IPS-18c (cell line): ENCODE data around the gene CALCA.

ENCODE experiments used
- H3K4me3 ChIP-seq: 2 replicates; pipeline ENCODE4 v1.7.0; 2013; ENCODE audit warnings: low read depth, mild to moderate bottlenecking, low read length, moderate library complexity; ENCODE audit not compliant: insufficient read depth
- H3K9me3 ChIP-seq: one replicate; pipeline ENCODE4 v1.6.1; 2013; ENCODE audit warnings: mild to moderate bottlenecking, low read length, moderate library complexity; ENCODE audit not compliant: control insufficient read depth, insufficient read depth

Gene CALCA

DNA sequence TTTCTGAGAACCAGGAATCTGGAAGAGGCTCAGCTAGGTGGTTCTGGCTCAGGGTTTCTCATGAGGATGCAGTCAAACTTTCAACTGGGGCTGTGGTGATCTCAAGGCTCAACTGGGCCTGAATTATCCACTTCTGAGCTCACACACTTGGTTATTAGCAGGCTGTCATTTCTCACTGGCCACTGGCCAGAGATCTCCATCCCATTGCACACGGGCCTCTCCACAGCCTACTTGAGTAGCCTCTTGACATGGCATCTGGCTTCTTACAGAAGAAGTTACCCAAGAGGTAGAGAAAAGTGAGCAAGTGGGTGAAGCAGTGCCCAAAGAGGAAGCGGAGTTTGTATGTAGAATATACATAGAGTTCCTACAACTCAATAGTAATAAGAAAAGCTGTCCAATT, 16.0 kb downstream of the CALCA start:
- Histone ChIP-seq H3K9me3 (no peaks in the 10 kb centered on the region), H3K4me3 (no peak overlapping the region)

DNA sequence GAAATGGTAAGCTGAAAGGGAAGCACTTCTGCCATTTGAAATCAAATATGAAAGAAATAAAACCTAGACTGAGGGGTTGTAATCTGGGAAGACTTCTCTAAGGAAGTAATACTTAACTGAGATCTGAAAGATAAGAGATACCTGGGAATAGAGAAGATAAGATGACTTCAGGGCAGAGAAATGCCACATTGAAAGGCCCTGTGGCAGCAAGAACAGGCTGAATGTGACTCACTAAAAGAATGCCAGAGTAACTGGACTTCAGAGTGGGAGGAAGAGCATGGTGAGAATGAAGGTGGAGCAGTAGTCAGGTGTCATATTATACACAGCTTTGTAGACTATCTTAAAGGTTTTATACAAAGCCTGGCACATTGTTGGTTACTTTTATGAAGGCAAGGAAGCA, 17.6 kb downstream of the CALCA start:
- Histone ChIP-seq H3K9me3 (no peaks in the 10 kb centered on the region), H3K4me3 (no peak overlapping the region)

DNA sequence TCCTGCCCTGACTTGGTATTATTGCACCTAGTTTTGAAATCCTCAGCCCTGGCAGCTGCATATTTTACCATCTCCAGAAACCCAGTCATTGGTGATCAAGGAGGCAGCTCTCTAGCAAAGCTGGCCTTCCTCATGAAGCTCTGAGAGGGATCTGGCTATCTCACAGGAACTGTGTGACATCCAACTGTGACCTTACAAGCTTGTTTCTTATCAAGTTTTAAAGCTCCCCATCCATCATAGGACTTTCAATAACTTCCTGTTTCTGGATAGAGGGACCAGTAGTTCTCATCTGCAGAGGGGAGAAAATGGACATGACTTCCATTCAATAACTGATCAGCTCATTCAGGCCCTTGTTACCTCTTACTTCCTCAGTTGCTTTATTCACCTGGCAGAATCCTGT, 18.2 kb downstream of the CALCA start:
- H3K9me3 ChIP-seq, result no peaks in the 10 kb centered on the region
- H3K4me3 ChIP-seq, result no peak overlapping the region

DNA sequence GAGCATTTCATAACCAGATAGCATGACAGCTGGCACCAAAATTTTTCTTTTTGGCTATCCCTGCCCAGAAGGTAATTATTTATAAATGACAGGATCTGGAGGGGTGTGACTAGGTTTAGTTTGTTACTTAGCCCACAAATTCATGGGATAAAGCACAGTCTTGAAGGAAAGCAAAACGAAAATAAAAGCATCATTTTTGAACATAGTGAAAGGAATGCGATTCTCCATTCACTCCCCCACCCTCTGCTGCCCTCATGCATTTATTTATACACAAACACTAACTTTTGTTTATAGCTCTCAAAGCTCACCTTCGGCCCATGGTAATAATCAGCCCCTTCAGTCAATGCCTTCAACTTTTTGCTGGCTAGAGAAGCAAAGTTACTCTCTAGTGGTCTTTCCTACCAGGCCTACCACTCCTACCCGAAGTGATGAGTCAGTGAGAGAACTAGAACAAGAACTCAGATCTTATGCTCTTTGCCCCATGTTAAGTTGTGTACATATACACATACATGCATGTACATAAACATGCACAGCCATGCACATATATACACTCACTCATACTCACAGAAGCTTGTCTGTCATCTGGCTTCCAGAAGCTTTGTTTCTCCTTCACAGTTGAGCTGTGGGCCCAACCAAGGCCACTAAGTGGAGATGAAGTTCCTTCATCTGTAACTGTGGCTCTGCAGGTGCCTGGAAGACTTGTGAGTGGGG, 22.6 kb downstream of the CALCA start:
- H3K4me3 ChIP-seq, result no peak overlapping the region

DNA sequence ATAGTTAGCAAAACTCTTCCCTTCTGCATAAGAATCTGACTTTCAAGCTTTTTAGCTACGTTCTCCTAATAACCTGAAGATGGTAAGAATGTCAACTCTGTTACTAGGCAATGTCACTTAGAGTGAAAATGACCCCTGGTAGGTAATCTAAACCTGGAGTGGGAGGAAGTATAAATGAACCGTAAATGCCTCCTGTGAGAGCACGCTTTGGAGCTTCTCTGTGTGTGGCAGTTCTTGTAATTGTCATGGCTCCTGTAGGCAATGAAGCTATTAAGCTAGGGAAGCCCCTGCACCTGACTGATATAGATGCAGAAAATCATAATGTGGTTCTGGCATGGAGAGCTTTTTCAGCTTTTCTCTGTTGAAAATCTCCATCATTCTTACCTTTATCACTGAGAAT, 29.4 kb downstream of the CALCA start:
- H3K9me3 ChIP-seq, result peaks cover 5% of the 10 kb centered on the region
- H3K4me3 ChIP-seq, result no peak overlapping the region

More for the DNA sequence above, 22.6 kb downstream of the CALCA start:
- H3K9me3 ChIP-seq, result no peaks in the 10 kb centered on the region

DNA sequence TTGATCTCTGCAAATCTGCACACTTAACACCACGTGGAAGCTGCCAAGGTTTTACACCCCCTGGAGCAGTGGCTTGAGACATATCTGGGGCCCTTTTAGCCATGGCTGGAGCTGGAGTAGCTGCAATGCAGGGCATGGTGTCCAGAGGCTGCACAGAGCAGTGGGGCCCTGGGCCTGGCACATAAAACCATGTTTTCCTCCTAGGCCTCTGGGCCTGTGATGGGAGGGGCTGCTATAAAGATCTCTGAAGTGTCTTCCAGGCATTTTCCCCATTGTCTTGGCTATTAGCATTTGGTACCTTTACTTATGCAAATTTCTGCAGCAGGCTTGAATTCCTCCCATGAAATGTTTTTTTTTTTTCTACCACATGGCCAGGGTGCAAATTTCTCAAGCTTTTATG, 33.2 kb downstream of the CALCA start:
- H3K9me3 ChIP-seq, result peaks cover 5% of the 10 kb centered on the region

DNA sequence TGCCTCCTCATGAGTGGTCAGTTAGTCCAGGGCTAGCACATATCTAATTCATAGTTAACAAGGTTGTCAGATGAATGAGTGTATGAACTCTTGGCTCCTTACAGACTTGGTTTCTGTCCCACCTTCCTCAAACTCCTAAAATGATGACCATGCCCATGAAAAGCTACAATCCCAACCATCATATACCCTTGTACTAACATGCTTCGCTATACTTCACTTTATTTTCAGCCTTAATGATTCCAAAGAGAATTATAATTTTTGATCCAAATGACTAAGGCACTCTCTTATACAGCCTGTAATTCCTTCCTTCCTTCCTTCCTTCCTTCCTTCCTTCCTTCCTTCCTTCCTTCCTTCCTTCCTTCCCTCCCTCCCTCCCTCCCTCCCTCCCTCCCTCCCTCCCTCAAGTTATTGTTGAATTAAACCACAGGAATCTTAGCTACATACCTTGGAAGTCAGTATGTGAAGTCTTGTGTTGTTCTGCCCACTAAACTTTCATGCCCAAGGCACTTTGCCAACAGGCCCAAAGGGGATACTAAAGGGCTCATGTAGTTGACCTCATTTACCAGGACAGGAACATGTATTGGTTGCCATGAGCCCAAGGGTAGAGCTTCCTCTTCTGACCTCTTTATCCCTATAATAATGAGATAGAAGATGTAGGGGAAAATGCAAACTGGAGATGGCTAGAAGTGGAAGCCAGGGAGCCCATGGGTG, 37.4 kb downstream of the CALCA start:
- Histone ChIP-seq H3K9me3 (peaks cover 5% of the 10 kb centered on the region), H3K4me3 (no peak overlapping the region)

More for the DNA sequence above, 33.2 kb downstream of the CALCA start:
- no peak overlapping the region for H3K4me3 ChIP-seq

DNA sequence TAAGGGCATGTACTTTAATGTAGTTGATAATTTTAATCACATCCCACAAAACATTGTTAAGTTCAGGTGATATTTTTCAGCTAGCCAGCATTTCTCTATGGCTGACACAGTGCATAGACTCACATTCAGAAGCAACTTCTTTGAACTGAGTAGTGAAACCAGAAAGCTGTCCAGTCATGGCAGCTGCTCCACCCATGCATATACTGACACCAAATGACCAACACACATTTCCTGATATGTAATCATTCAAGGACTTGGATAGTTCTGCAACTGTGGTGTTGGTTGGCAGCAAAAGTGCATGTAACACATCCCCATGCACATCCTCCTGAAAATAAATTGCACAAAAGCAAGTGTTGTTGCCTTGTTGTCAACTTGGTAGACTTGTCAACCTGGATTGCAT, 39.7 kb downstream of the CALCA start:
- peaks cover 2% of the 10 kb centered on the region for H3K9me3 ChIP-seq
- H3K4me3 ChIP-seq, result no peak overlapping the region

DNA sequence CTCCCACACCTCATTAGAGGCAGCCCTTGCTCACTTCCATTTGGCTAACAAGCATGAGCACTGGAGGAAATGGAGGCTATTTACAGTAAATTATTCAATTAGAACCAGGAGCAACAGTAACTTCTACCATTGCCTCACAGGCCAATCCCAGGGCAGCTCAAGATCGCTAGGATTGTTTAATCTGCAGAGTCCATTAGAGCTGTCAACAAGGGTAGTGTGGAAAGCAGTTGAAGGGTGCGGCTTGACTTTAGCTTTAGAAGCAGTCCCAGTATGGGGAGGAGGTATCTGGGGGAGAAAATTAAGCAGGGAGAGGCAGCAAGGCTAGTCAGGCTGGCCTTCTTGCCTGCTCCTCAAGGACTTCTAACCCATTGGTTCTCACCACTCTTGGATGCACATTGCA, 41.8 kb downstream of the CALCA start:
- peaks cover 2% of the 10 kb centered on the region for H3K9me3 ChIP-seq
- no peak overlapping the region for H3K4me3 ChIP-seq

DNA sequence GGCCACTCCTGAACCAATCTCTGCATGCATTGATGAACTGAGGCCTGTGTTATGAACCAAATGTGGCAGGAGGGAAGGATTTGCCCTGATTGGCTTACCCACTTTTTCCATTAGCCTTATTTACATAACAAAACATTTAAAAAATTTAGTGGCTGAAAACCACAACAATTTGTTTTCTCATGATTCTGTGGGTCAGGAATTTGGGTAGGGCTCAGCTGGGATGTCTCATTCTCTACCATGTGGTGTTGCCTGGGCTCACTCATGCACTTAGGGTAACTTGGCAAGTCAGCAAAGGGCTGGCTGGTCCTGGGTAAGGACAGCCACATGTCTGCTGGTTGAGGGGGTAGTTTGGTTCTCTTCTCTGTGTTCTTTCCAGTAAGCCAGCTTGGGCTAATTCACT, 45.0 kb downstream of the CALCA start:
- H3K4me3 ChIP-seq, result no peak overlapping the region
- H3K9me3 ChIP-seq, result no peaks in the 10 kb centered on the region

DNA sequence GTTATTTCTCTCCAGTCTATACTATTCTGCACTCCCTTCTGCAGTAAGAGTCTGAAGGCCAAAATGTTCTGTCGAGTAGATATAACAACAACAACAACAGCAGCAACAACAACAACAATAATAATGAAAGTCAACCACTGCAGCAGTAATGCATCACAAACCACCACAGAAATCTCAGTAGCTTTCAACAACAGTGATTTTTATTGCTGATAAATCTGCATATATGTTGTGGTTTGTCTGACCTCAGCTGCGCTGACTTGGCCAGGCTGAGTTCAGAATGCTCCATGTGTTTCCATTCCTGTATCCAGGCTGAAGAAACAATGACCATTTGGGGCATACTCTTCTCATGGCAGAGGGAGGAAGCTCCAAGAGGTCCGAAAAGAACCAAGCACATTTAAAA, 47.8 kb downstream of the CALCA start:
- no peak overlapping the region for H3K4me3 ChIP-seq
- H3K9me3 ChIP-seq, result no peaks in the 10 kb centered on the region
